ENCODE data around the gene TSHZ2.

TSHZ2 gene

DNA sequence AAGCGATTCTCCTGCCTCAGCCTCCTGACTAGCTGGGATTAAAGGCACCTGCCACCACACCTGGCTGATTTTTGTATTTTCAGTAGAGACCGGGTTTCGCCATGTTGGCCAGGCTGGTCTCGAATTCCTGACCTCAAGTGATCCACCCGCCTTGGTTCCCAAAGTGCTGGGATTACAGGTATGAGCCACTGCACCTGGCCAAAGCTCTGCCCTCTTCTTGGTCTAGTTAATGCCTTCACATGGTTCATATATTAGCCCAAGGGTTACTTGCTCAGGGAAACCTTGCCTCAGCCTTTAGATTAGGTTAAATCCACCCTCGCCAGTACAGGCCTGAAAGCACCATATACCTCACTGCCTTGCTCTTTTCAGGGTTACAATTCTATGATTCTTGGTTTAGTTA, 26.1 kb downstream of the TSHZ2 start:
- Histone ChIP-seq H3K27me3 (replicated peaks) (no peaks in the 10 kb centered on the region), H3K36me3 (replicated peaks) (no peaks in the 10 kb centered on the region), H3K27ac (no peak overlapping the region), H3K4me3 (ENCODE audit: low read depth, low read length) (no peak overlapping the region)
- in situ Hi-C loops (cut with HindIII; ENCODE audit: low pct_ligation_motif_present, low sequenced_read_pairs) = no loop called here
- TF ChIP-seq, protein P1, sequence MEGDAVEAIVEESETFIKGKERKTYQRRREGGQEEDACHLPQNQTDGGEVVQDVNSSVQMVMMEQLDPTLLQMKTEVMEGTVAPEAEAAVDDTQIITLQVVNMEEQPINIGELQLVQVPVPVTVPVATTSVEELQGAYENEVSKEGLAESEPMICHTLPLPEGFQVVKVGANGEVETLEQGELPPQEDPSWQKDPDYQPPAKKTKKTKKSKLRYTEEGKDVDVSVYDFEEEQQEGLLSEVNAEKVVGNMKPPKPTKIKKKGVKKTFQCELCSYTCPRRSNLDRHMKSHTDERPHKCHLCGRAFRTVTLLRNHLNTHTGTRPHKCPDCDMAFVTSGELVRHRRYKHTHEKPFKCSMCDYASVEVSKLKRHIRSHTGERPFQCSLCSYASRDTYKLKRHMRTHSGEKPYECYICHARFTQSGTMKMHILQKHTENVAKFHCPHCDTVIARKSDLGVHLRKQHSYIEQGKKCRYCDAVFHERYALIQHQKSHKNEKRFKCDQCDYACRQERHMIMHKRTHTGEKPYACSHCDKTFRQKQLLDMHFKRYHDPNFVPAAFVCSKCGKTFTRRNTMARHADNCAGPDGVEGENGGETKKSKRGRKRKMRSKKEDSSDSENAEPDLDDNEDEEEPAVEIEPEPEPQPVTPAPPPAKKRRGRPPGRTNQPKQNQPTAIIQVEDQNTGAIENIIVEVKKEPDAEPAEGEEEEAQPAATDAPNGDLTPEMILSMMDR (IDR thresholded peaks at IDR 0.05; ENCODE audit: low read depth, low read length, missing control alignments) = no peak
- DNase-seq = no peak

DNA sequence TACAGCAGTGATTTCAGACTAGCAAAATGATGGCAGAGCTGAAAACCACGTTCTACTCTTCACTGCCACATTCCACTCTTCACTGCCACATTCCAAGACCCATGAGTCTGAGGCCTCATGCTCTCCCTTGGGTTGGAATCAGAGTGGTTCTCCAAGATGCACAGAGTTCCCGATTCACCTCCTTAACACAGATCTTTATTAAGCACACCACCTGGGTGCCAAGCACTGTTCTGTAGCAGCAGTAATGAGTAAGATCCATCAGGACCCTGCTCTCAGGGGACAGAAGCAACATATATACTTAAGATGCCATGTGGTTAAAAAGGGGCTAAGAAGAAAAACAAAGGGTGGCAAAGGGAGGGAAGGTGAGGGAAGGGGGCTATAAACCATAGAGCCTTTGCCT, 26.9 kb downstream of the TSHZ2 start:
- no peak for DNase-seq
- Histone ChIP-seq H3K27me3 (replicated peaks) (no peaks in the 10 kb centered on the region), H3K36me3 (replicated peaks) (no peaks in the 10 kb centered on the region), H3K4me3 (ENCODE audit: low read depth, low read length) (no peak overlapping the region), H3K27ac (no peak overlapping the region)
- TF ChIP-seq, protein P1 (IDR thresholded peaks at IDR 0.05; ENCODE audit: low read depth, low read length, missing control alignments) = no peak
- in situ Hi-C loops (cut with HindIII; ENCODE audit: low pct_ligation_motif_present, low sequenced_read_pairs) = no loop called here

DNA sequence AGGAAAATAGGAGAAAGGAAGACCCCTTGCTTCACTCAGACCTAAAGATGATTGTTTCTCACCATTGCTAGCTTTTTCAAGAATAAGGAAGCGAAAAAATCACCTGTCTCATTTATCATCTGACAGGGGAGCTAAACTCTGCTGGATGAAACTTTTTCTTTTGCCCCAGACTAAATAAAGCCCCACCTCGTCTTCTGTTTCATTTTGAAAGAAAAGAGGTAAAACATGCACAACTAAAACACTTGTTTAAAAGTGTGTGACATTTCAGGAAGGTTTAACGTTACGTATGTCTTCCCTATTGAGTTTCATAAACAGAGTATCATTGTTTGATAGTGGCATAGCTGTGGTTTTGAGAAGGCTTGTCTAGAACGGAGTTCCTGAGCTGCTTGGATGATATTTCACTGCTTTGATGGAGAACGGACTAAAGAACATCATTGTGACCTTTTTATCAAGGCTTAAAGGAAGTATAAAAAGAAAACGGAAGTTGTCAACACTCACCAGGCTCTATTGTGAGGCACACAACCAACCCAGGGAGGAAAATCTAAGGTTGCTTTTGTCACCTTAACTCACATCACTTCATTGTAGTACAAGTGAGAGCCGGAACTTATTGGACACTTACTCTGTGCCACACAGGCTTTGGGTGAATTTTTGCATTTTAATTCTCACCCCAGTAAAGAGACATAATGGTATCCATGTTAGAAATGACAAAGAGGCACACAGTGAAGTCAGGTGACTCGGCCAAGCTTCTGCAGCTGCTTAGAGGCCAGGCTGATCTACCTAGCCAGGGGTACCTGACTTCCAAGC, 29.5 kb downstream of the TSHZ2 start:
- no peak for DNase-seq
- TF ChIP-seq, protein P1 (IDR thresholded peaks at IDR 0.05; ENCODE audit: low read depth, low read length, missing control alignments) = no peak
- Histone ChIP-seq H3K27ac (no peak overlapping the region), H3K4me3 (ENCODE audit: low read depth, low read length) (no peak overlapping the region), H3K36me3 (replicated peaks) (no peaks in the 10 kb centered on the region), H3K27me3 (replicated peaks) (no peaks in the 10 kb centered on the region)
- in situ Hi-C loops (cut with HindIII; ENCODE audit: low pct_ligation_motif_present, low sequenced_read_pairs) = no loop called here

DNA sequence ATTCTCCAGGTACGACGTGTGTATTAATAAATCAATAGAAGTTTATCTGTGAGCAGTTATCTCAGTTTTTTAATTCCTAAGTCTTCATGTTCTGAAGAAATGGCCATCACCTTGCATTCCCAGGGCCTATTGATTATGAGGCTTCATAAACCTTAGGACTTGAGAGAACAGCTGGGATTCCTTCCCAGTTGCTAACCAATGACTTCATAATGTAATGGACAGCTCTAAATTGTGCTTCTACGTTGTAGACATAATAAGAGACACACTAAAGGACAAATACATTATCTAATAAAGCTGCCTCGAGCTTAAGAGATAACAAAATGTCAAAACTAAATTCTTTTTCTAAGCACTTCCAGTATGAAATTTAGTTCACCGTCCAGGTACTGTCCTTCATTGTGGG, 30.6 kb downstream of the TSHZ2 start:
- no peak overlapping the region for H3K27ac ChIP-seq
- DNase-seq = no peak
- no peaks in the 10 kb centered on the region for H3K36me3 ChIP-seq (replicated peaks)
- in situ Hi-C loops (cut with HindIII; ENCODE audit: low pct_ligation_motif_present, low sequenced_read_pairs) = no loop called here
- TF ChIP-seq, protein P1 (IDR thresholded peaks at IDR 0.05; ENCODE audit: low read depth, low read length, missing control alignments) = no peak
- H3K4me3 ChIP-seq (ENCODE audit: low read depth, low read length) = no peak overlapping the region
- H3K27me3 ChIP-seq (replicated peaks) = no peaks in the 10 kb centered on the region

DNA sequence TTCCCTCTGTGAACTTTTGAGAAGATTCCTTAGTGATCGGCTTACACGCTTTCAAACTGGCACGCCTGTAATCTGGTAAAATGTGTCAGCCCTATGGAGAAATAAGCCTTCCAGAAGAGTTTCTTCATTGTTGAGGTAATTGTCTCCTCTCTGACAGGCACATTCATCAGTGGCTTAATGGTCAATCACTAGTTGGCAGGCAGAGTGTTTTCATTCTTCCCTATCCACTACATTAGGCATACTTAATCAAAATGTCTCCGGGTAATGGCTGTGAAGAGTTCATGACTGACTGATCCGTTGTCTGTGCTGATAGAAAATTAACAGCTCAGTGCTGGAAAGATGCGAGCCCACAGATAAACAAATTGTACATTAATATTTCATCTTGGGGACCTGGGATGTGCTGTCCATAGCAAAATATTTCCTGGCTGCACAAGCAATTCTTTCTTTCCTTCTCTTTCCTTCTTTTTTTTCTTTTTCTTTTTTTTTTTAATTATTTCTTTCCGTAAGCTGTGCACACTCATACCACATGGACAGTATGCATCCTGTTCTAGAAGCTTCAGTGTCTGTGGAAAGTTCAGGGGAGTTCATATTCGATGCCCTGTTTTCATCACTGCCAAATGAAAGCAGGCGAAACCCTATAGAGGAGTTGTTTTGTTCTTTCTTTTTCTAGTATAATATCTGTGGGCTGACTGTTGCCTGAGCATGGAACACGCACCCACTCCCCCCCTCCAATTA, 31.4 kb downstream of the TSHZ2 start:
- no peak overlapping the region for H3K4me3 ChIP-seq (ENCODE audit: low read depth, low read length)
- no peaks in the 10 kb centered on the region for H3K36me3 ChIP-seq (replicated peaks)
- no peak overlapping the region for H3K27ac ChIP-seq
- no peaks in the 10 kb centered on the region for H3K27me3 ChIP-seq (replicated peaks)
- in situ Hi-C loops (cut with HindIII; ENCODE audit: low pct_ligation_motif_present, low sequenced_read_pairs) = no loop called here
- TF ChIP-seq, protein P1 (IDR thresholded peaks at IDR 0.05; ENCODE audit: low read depth, low read length, missing control alignments) = no peak
- DNase-seq = no peak
